ENCODE results near the gene P3H4.

DNA sequence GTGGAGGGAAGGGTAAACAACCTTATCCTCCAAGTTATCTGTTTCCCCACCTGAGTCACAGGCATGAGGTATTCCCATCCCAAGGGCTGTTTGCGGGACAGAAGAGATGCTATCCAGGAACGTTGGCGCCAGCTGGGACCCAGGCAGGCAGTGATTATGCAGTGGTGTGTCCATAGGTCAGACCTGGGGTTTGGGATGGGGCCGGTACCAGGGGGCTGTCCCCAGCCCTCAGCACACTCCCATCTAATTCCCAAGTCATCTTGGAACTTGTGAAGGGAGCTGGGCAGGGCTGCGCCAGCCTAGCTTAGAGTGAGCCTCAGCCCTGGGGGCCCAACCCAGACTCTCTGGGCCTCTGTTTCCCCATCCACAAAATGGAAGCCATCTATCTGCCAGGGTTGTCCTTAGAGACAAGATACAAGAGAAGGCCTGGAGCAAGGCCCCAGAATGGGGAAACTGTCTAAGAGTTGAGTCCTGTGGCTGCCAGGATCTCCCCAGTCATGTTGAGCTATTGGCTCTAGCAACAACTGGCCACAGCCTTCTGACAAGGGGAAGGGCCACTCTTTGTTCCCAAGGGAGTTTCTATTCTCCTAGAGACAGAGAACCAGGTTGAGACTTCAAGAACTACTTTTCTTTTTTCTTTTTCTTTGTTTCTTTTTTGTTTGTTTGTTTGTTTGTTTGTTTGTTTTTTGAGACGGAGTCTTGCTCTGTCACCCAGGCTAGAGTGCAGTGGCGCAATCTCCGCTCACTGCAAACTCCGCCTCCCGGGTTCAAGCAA is 15.4 kb downstream of the P3H4 start:
- TF ChIP-seq, protein P1, sequence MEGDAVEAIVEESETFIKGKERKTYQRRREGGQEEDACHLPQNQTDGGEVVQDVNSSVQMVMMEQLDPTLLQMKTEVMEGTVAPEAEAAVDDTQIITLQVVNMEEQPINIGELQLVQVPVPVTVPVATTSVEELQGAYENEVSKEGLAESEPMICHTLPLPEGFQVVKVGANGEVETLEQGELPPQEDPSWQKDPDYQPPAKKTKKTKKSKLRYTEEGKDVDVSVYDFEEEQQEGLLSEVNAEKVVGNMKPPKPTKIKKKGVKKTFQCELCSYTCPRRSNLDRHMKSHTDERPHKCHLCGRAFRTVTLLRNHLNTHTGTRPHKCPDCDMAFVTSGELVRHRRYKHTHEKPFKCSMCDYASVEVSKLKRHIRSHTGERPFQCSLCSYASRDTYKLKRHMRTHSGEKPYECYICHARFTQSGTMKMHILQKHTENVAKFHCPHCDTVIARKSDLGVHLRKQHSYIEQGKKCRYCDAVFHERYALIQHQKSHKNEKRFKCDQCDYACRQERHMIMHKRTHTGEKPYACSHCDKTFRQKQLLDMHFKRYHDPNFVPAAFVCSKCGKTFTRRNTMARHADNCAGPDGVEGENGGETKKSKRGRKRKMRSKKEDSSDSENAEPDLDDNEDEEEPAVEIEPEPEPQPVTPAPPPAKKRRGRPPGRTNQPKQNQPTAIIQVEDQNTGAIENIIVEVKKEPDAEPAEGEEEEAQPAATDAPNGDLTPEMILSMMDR (IDR thresholded peaks at IDR 0.05) = no peak
- TF ChIP-seq POLR2A (IDR thresholded peaks at IDR 0.05) = no peak
- TF ChIP-seq EP300 (IDR thresholded peaks at IDR 0.05) = no peak
